ENCODE results near the gene ICE1. TPM values are rescaled to one million over a fixed set of nuclear protein-coding genes. Genes with fewer than 3 reads are reported as not detected.

The ICE1 gene
- total and polyA plus RNA-seq, 2 of the 4 experiments (the other 2 are of a cell fraction) = 9.0 to 18.5 TPM

GRCh38 chr5:5532306-5533076 lies 110.0 kb downstream of the ICE1 start:
- WGBS, 2 experiments (ENCODE audit: extremely low coverage in 2 of 2, insufficient read length in 1 of 2) = 33% methylated on average over 2 of the region's 13 CpGs; no CpG with 5 or more reads in 1 of the 2 experiments
- ChIA-PET POLR2A (ENCODE audit: unreplicated experiment) (no interaction called here), CTCF (no interaction called here)
- H4K5ac ChIP-seq (ENCODE audit: low read depth, low read length) = no peak overlapping the region
- no peak overlapping the region for H3K23ac ChIP-seq (ENCODE audit: low read depth, low read length)
- H2BK120ac ChIP-seq (ENCODE audit: low read depth, low read length) = no peak overlapping the region
- no peak for ATAC-seq (ENCODE audit: low read depth)
- H2BK5ac ChIP-seq (ENCODE audit: low read depth, low read length, poor library complexity, severe bottlenecking) = no peak overlapping the region
- no peak overlapping the region for H2BK15ac ChIP-seq (ENCODE audit: low read depth, low read length)
- H3K9ac ChIP-seq (ENCODE audit: low read depth, low read length) = no peak overlapping the region
- TF ChIP-seq RAD21 (IDR thresholded peaks at IDR 0.05; ENCODE audit: low read length) = no peak
- TF ChIP-seq ELK1 (IDR thresholded peaks at IDR 0.05; ENCODE audit: borderline replicate concordance, low read depth, low read length) = no peak
- no peak for TF ChIP-seq USF2 (IDR thresholded peaks at IDR 0.05; ENCODE audit: low read depth, low read length)
- no peak for TF ChIP-seq RCOR1 (IDR thresholded peaks at IDR 0.05; ENCODE audit: insufficient replicate concordance, low read length)
- TF ChIP-seq BHLHE40 (IDR thresholded peaks at IDR 0.05; ENCODE audit: low read depth, low read length) = no peak
- no peak for TF ChIP-seq FOS (IDR thresholded peaks at IDR 0.05; ENCODE audit: low read depth, low read length)
- no peak for TF ChIP-seq MAZ (IDR thresholded peaks at IDR 0.05; ENCODE audit: borderline replicate concordance, low read depth, low read length)
- BruUV-seq (replicated peaks) = no TSS peak
- no peak overlapping the region for H3K4me3 ChIP-seq (ENCODE audit: insufficient read depth, low read depth, low read length)
- no peak overlapping the region for H3K18ac ChIP-seq (ENCODE audit: low read depth, low read length)
- H2AK9ac ChIP-seq (replicated peaks; ENCODE audit: low read depth, low read length, poor library complexity) = no peak overlapping the region
- no peaks in the 10 kb centered on the region for H3K4me1 ChIP-seq (ENCODE audit: control insufficient read depth, insufficient read depth, low read length)
- H3K14ac ChIP-seq (replicated peaks; ENCODE audit: low read depth, low read length) = no peak overlapping the region
- H3K27ac ChIP-seq (ENCODE audit: insufficient read depth, low read length) = no peak overlapping the region
- H4K8ac ChIP-seq (ENCODE audit: low read depth in 2 of 2, low read length in 2 of 2) = no peak overlapping the region
- no peaks in the 10 kb centered on the region for H3K9me1 ChIP-seq (ENCODE audit: insufficient read depth, low read length)
- no peak overlapping the region for H2AK5ac ChIP-seq (ENCODE audit: low read depth, low read length)
- H2AFZ ChIP-seq (replicated peaks; ENCODE audit: low read length, poor library complexity) = no peak overlapping the region
- H3K9me3 ChIP-seq (ENCODE audit: control insufficient read depth, insufficient read depth, low read length) = peaks cover 21% of the 10 kb centered on the region
- no peaks in the 10 kb centered on the region for H4K20me1 ChIP-seq (ENCODE audit: insufficient read depth, low read length)
- dilution Hi-C loops (cut with HindIII; ENCODE audit: low sequenced_read_pairs, unreplicated experiment) = no loop called here
- no peaks in the 10 kb centered on the region for H3K36me3 ChIP-seq (ENCODE audit: control insufficient read depth, insufficient read depth, low read length)
- in situ Hi-C loops (cut with MboI; ENCODE audit: low sequenced_read_pairs) = no loop called here
- H3K27me3 ChIP-seq (ENCODE audit: control insufficient read depth, insufficient read depth, low read length) = no peaks in the 10 kb centered on the region
- no peak overlapping the region for H3K4me2 ChIP-seq (ENCODE audit: low read depth, low read length)
- no peak overlapping the region for H2BK20ac ChIP-seq (ENCODE audit: low read depth, low read length)
- H3K79me1 ChIP-seq (ENCODE audit: low read depth in 1 of 2, low read length in 2 of 2) = no peaks in the 10 kb centered on the region
- intact Hi-C loops (cut with micrococcal nuclease) = no loop called here
- H3K4ac ChIP-seq (ENCODE audit: low read depth, low read length) = no peak overlapping the region
- no peak overlapping the region for H4K91ac ChIP-seq (ENCODE audit: insufficient read depth, low read depth, low read length)
- no peak for DNase-seq
- H3K56ac ChIP-seq (ENCODE audit: extremely low read depth, insufficient read depth, low read length) = no peak overlapping the region
